K562 (cell line): Measurements from ENCODE around the gene PLCB1.

Experiments used
- EGR1 ChIP-seq: fragments of 450-650 bp; conservative IDR thresholded peaks from 2 replicates; pipeline ENCODE4 v1.6.1; 2017; ENCODE audit warnings: mild to moderate bottlenecking
- EP300 ChIP-seq: IDR thresholded peaks from 2 replicates; pipeline ENCODE4 v1.6.1; 2012; ENCODE audit warnings: low read length, improper control_type of control experiment
- FOXK1 ChIP-seq: sonication (generic); formaldehyde crosslinking; IDR thresholded peaks from 2 replicates; pipeline ENCODE4 v1.8.0; 2022; ENCODE audit warnings: missing genetic modification reagents, mild to moderate bottlenecking, borderline replicate concordance
- KDM5B ChIP-seq: fragments of 200-600 bp; sonication (generic); IDR thresholded peaks from 2 replicates; pipeline ENCODE4 v1.6.1; 2012; ENCODE audit warnings: low read depth, mild to moderate bottlenecking, moderate library complexity, low read length, control low read depth, inconsistent platforms; ENCODE audit not compliant: insufficient replicate concordance
- KLF1 ChIP-seq: fragments of 450-650 bp; IDR thresholded peaks from 2 replicates; pipeline ENCODE4 v1.6.1; 2016; ENCODE audit warnings: missing genetic modification characterization, missing compliant biosample characterization
- SP1 ChIP-seq: sonication (generic); formaldehyde crosslinking; IDR thresholded peaks from 2 replicates; pipeline ENCODE4 v1.8.1; 2022; ENCODE audit warnings: mild to moderate bottlenecking, missing genetic modification reagents
- ZNF274 ChIP-seq: IDR thresholded peaks from 2 replicates; pipeline ENCODE4 v1.6.1; 2011; ENCODE audit warnings: low read depth, mild to moderate bottlenecking, low read length, moderate library complexity, borderline replicate concordance
- TF ChIP-seq, protein P1 (sequence below), 3 experiments: IDR thresholded peaks in 2 of 3; conservative IDR thresholded peaks in 1 of 3; 2 replicates each; pipeline ENCODE4 v1.5.1; 2011 to 2012; ENCODE audit warnings: low read length in 3 of 3, mild to moderate bottlenecking in 3 of 3, control low read depth in 2 of 3, improper control_type of control experiment in 1 of 3, inconsistent platforms in 1 of 3, low read depth in 1 of 3, mixed read lengths in 1 of 3, moderate library complexity in 1 of 3; ENCODE audit not compliant: insufficient read depth in 2 of 3
- TF ChIP-seq, protein P2 (sequence below): fragments of 450-650 bp; IDR thresholded peaks from 2 replicates; pipeline ENCODE4 v1.7.0; 2016; ENCODE audit warnings: borderline replicate concordance
- TF ChIP-seq, protein P3 (sequence below): fragments of 250-450 bp; sonication (Bioruptor Pico); IDR thresholded peaks from 2 replicates; pipeline ENCODE4 v1.5.0; 2021; ENCODE audit warnings: mild to moderate bottlenecking, borderline replicate concordance

- no peak for TF ChIP-seq KDM5B
- no peak for TF ChIP-seq ZNF274
- TF ChIP-seq EGR1: no peak
- TF ChIP-seq, protein P1, sequence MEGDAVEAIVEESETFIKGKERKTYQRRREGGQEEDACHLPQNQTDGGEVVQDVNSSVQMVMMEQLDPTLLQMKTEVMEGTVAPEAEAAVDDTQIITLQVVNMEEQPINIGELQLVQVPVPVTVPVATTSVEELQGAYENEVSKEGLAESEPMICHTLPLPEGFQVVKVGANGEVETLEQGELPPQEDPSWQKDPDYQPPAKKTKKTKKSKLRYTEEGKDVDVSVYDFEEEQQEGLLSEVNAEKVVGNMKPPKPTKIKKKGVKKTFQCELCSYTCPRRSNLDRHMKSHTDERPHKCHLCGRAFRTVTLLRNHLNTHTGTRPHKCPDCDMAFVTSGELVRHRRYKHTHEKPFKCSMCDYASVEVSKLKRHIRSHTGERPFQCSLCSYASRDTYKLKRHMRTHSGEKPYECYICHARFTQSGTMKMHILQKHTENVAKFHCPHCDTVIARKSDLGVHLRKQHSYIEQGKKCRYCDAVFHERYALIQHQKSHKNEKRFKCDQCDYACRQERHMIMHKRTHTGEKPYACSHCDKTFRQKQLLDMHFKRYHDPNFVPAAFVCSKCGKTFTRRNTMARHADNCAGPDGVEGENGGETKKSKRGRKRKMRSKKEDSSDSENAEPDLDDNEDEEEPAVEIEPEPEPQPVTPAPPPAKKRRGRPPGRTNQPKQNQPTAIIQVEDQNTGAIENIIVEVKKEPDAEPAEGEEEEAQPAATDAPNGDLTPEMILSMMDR (IDR thresholded peaks at IDR 0.05 in 2 of 3, conservative IDR thresholded peaks at IDR 0.05 in 1 of 3; ENCODE audit: insufficient read depth in 2 of 3, low read depth in 1 of 3, low read length in 3 of 3): no peak
- TF ChIP-seq EP300: no peak
- TF ChIP-seq, protein P2, sequence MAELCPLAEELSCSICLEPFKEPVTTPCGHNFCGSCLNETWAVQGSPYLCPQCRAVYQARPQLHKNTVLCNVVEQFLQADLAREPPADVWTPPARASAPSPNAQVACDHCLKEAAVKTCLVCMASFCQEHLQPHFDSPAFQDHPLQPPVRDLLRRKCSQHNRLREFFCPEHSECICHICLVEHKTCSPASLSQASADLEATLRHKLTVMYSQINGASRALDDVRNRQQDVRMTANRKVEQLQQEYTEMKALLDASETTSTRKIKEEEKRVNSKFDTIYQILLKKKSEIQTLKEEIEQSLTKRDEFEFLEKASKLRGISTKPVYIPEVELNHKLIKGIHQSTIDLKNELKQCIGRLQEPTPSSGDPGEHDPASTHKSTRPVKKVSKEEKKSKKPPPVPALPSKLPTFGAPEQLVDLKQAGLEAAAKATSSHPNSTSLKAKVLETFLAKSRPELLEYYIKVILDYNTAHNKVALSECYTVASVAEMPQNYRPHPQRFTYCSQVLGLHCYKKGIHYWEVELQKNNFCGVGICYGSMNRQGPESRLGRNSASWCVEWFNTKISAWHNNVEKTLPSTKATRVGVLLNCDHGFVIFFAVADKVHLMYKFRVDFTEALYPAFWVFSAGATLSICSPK: no peak
- TF ChIP-seq SP1 (CRISPR knock-in tag): no peak
- TF ChIP-seq KLF1 (tag): no peak
- TF ChIP-seq, protein P3, sequence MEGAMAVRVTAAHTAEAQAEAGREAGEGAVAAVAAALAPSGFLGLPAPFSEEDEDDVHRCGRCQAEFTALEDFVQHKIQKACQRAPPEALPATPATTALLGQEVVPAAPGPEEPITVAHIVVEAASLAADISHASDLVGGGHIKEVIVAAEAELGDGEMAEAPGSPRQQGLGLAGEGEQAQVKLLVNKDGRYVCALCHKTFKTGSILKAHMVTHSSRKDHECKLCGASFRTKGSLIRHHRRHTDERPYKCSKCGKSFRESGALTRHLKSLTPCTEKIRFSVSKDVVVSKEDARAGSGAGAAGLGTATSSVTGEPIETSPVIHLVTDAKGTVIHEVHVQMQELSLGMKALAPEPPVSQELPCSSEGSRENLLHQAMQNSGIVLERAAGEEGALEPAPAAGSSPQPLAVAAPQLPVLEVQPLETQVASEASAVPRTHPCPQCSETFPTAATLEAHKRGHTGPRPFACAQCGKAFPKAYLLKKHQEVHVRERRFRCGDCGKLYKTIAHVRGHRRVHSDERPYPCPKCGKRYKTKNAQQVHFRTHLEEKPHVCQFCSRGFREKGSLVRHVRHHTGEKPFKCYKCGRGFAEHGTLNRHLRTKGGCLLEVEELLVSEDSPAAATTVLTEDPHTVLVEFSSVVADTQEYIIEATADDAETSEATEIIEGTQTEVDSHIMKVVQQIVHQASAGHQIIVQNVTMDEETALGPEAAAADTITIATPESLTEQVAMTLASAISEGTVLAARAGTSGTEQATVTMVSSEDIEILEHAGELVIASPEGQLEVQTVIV (CRISPR knock-in tag): no peak
- no peak for TF ChIP-seq FOXK1 (CRISPR knock-in tag)
These were observed 645.8 kb downstream of the PLCB1 start for GRCh38 chr20:8777911-8778310.
